SW 1271 (cell line): ENCODE data around the gene TRAF3.

ENCODE experiments used
- DNase-seq, 2 experiments: peaks; one replicate each; lab custom pipeline; 2025; lab: John Stamatoyannopoulos, UW

Gene TRAF3

DNA sequence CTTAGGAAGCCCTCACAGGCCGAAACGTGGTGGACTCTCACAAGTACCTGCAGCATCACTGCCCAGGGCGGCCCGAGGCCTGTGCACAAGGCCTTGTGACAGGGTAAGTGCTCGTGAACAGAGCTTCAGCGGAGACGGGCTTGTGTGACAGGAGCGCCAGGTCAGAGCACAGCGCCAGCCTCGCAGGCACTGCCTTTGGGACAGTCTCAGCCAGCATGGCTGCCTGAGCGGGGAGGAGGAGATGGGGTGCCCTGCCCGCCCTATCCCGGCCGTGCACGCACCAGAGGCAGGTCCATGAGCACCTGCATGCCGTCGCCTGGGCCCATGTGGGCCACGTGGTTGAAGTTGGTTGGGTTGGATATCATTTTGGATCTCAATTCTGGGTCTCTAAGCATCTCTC lies 162.1 kb downstream of the TRAF3 start:
- DNase-seq, result no peak

DNA sequence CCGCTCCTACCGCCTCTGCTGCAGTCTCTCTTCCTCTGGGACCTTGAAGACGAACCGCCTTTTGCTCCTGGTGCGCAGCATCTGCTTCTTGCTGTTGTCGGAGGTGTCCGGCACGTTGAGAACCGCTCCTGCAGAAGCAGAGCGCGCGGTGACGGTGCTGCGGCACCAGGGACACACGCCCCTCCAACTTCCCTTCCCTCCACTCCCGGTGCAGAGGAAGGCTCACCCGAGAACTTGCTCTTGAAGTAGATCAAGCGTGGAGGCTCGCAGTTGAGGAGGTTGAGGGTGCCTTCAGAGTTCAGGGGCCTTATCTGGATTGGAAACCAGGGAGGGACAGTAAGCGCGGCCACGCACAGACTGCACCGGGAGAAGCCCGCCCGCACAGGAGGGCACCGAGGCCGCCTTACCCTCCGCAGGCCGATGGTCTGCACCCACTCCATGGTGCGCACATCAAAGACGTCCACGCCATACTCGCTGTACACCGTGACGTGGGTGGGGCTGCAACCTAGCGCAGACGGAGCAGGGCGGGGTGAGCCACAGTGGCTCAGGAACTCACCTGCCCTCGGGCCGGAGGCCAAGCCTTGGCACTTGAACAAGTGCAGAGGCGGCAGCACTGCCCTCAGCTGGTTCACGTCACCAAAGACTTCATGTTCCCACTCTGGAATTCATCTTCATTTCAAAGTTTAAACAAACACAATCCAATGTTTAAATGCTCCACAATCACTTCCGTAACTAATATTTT lies 162.7 kb downstream of the TRAF3 start:
- DNase-seq, result no peak

DNA sequence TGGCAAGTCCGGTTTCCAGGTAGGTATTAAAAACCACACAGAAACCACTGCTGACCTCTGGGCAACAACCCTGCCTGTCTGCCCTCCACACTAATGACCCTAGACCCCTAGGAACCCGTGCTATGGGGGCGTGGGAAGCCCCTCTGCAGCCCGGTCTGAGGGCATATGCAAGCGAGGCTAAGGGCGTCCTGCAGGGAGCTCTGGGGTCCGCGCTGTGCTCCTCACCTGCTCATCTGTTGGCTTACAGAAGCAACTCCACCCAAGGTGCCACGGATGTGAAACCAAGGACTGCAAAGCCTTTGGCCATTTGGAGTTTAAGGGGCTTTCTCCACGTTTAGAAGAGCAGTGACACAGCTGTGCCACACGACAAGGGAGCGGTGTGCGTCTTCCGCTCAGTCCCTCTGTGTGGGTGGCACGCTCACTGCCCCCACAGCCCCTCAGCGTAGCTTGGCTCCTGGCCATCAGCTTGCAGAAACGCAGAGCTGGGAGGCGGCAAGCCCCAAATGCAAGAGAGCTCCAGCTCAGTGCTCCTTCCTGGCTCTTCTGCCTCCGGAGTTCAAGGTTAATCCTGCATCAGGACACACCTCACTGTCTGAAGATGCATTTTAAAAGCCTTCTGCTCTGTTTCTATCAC lies 163.6 kb downstream of the TRAF3 start:
- DNase-seq, result no peak

DNA sequence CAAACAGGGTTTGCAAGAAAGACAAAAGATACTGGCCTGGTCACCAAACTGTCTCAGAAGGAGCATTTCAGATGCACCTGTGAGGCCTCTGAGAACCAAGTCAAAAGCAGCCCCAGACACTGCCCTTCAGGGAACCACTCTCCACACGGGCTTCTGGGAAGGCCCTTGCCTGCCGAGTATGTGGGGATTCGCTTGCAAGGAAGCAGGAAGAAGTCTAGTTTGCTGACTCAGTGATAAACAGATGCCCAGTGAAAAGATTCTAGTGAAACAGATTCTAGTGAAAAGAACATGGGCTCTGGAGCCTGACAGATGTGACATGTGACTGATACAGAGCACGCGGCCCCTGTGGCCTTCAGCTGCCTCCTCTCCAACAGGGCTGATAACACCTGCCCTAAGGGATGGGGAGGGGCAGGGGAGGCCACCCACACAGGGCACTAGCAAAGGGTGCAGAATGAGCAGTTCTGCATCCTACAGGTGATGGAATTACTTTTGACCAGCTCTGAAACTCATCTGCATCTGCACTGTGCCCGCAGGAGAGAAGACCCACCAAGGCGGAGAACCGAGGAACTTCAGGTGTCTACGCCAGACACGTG lies 164.3 kb downstream of the TRAF3 start:
- DNase-seq, result no peak

DNA sequence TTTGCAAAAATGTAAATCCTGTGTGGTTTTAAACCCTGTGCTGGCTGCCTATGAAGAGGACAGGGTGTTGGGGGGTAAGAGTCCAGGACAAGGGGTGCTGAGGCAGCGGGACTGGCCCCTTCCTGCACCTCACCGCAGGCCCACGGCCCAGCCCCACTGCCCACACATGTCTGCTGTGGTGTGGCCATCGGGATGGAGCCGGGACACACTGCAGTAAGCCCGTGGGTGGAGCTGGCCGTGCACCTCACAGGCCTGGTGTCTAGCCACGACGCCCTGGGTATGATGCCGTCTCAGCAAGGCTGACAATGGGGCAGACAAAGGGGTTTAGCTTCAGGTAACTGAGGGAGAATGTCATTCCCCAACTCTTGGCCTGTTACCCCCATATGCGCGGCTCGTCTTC lies 164.8 kb downstream of the TRAF3 start:
- DNase-seq, result no peak

DNA sequence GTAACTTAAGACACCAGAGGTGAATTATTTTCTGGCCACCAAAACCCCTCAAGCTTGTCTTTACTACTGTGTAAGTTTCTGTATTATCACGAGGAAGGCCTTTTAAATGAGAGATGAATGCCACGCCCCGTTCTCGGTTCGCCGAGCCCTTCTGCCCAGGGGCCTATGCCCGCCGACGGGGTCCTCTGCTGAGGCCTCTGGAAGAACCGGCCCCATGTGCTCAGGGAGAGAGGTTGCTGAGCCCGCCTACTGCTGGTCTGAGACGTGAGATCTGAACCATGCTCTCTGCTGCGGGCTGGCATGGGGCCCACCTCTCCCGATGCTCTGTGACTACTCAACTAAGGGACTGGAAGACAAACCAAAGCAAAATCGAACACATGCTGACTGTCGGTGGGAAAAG lies 166.2 kb downstream of the TRAF3 start:
- DNase-seq, result no peak

DNA sequence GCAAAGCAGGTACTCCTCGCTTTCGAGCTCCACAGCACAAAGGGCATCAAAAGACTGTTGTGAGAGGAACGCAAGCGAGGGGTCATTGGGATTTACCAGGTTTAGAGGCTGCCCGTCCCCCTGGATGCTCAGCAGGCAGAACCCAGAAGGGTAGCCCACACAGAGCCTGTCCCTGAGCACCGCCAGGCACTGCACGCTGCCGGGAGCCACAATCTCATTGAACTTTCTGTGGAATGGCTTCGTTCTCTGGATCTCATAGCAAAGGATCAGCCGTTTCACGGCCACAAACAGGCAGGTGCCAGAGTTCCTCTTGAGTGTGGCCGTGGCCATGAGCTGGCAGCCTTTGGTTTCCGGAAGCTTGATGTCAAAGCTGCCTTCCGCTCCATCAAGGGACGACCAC lies 166.7 kb downstream of the TRAF3 start:
- DNase-seq, result no peak

DNA sequence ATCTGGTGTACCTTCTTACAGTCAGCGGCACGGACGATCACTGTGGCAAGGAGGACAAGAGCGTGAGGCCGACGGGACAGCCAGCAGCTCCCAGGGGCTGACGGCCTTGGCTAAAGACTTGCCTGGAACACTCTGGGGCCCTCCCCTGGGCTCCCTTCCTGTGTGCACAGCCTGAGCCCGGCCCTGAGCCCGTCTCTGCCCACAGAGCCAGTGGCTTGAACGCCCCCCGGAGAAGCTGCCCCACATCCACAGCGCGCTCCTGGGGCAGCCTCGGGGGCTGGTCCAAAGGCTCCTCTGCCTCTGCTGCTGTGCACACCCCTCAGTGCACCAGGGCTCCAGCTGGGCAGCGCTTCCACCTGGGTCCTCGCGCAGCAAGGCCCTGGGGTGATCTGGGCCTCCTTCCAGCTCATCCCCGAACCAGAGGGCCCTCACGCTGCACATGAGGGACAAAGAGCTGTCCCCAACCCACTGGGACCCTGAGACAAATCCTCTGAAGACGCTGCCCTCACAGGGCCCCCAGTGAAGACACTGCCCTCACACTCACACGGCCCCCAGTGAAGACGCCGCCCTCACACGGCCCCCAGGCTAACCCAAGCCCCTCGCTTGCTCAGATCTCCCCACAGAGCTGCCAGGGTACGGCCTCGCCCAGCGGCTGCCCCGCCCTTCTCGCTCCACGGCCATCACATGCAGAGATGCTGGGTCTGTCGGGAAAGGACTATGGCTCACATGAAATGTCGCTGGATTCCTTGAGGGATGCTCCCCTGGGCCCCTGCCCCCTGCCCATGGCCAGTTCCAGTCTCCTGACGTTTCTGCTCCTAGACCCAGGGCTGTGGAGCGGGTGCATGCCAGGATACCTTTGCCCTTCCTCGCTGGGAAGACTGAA lies 167.4 kb downstream of the TRAF3 start:
- DNase-seq, result no peak

DNA sequence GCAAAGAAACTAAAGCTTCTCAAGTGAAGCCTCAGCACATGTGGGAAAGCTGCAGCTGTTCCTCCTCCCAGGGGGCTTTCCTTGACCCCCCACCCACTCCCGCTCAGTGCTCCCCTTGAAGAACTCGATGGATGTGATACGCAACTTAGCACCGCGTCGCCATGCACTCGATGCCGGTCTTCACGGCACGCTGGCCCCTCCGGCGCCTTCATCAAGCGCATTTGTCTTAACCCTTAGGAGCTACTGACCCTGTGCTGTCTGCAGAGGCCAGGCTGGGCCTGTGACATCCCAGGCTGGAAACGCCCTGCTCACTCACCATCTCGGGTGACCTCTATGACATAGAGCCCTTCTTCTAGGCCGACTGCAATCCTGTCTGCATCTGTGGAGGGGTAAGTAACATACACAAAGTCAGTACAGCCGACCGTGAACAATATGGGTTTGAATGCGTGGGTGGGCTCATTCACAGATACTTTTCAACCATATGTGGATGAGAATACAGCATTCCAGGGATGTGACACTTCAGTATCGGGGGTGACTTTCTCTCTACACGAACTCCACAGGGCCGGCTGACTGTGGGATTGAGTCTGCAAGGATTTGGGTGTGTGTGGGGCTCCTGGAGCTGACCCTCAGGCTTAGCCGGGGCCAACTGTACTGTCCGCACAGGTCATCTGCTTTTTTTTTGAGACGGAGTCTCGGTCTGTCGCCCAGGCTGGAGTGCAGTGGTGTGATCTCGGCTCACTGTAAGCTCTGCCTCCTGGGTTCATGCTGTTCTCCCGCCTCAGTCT lies 168.3 kb downstream of the TRAF3 start:
- DNase-seq, result no peak

DNA sequence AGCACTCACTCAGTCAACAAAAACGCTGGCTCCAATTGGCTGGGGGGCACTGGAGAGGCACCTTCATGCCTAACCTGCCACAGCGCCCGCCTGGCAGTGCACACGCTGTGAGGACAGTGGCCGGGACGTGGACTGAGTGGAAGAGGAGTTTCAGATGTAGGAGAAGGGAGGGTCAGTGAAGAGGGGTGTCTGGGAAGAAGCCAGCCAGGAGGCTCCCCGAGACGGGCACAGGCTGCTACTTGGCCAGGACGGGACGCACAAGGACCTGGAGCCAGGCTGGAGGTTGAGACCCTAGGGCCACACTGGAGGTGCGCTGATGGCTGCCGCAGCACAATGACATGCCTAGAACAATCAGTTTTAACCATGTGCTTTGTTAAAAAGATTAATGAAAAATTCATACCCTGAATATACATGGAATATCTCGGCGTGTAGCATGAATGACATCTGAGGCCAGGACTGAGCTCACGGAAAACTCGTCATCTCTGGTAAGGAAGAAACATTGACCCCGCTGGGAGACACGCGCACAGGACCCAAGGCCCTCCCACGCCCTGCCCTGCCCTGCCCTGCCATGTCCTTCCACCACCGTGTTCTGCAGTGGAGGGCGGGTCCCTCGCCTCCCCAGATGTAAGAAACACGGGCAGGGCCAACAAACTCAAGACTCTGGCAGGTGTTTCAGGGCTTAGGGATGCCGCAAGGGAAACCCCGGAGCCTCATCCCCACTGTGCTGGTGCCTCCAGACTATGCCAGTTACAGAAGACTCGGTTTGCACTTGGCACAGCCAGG lies 170.3 kb downstream of the TRAF3 start:
- DNase-seq, result no peak

DNA sequence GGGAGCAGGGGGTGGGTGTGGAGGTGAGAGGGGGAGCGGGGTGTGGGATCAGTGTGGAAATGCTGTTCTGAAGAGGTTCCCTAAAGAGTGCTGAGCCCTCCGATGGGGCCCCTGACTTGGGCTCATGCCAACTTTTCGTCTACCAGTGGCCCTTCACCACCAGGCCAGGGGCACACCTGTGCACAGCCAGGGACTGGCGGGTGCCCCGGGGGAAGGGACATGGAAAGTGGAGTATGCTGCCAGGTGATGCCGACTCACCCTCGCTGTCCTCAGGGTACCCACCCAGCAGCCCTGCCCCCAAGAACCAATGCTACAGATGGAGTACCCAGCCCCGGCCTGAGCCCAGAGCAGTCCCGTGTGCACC lies 171.4 kb downstream of the TRAF3 start:
- no peak for DNase-seq

DNA sequence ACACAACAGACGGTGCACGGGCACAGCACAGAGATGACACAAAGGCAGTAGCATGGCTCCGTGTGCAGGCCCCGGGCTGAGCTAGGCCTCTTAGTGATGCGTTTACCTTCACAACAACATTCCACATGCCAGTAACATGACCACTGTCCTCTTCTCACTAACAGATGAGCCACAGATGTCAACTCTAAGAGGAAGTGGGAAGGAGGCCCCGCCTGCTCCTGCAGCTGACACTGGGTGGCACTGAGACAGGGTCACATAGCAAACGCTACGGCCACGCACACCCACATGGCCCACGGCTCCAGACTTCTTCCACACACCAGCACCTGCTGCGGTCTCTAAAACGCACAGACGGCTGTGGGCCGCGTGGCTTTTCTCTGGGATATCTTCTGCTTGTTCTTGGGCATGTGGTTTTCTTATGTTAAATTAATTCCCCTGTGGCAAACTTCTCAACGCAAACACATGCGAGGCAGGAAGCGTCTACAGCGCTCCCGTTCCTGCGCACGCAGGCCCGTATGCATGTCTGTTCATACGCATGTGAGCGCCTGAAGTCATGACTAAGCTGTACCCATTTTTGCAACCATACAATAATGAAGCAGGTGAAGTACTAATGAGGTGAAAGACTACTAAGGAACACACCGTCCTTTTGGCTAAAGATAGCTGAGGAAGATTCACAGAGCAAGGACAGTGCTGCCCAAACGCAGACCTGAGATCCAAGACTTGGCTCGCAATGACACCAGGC lies 172.0 kb downstream of the TRAF3 start:
- peak in 1 of 2 experiments; percentile 18 for DNase-seq

DNA sequence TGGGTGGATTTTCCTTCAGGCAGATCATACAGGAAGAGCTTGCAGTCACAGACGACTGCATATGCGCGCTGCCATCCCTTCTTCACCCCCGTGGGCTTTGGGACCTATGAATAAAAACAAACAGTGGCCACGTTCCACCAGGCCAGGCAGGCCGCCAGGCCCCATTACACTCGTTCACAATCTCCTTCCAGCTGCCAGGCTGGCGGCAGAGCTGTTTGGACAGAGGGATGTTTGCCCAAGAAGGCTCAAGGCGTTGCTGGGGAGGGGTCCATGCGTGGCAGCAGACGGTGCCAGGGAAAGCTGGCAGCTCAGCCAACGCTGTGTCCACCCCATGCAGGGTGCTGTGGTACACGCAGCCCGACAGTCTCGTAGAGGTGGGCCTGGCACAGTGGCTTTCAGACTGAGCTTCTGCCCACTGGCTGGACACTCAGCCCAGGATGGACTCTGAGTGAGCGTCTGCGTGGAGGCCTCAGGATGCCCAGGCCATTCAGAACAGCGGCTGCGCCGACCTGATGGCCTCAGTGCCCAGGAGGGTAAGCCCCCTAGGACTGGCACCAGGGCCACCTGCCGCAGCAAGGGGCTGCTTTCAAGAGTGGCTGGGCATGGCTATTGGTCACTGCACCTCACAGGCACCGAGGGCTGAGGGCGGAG lies 172.7 kb downstream of the TRAF3 start:
- DNase-seq, result no peak

DNA sequence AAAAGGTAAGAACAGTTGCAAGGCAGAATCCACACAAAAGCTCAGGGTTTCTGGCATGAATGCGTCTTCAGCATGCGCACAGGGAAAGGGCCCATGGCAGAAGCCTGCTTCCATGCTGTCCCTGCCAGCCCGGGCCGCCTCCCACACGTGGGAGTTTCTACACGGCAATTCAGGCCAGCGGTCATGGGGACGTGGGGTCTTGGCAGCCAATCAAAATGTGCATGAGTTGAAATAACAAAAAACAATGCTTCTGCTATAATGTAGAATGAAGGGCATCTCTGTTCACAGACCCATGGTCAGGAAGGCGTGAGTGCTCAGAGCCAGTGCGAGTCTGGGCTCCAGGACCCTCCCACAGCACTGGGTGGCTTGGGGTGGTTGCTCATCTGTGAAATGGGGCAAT lies 173.8 kb downstream of the TRAF3 start:
- DNase-seq, result no peak

DNA sequence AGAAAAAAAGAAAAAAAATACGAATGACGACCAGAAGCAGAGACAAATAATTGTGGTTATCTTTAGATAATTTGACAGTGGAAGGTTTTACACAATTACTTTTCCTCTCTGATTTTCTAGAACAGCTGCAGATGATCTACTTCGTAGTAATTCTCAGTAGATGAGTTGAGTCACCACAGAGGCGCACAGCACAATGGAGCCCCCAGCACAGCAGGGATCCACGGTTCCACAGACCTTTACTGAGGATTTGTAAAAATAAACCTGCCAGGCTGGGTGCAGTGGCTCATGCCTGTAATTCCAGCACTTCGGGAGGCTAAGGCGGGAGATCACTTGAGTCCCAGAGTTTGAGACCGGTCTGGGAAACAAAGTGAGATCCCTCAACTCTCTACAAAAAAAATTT lies 174.6 kb downstream of the TRAF3 start:
- no peak for DNase-seq

DNA sequence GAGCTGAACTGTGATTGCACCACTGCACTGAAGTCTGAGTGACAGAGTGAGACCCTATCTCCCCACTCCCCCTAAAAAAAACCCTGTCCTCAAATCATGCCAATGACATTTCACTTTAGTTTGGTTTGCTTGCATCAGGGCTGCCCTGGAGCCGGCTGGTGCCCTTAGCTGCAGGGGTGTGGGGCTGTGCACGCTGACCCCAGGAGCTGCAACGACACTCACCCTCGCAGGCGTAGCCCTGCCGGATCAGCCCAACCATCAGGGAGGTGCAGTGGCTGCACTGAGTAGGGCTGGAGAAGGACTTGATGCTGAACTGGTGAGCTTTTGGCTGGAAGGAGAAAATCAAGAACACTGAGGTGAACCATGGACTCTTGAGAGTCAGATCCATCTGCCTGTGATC lies 175.0 kb downstream of the TRAF3 start:
- DNase-seq, result no peak

DNA sequence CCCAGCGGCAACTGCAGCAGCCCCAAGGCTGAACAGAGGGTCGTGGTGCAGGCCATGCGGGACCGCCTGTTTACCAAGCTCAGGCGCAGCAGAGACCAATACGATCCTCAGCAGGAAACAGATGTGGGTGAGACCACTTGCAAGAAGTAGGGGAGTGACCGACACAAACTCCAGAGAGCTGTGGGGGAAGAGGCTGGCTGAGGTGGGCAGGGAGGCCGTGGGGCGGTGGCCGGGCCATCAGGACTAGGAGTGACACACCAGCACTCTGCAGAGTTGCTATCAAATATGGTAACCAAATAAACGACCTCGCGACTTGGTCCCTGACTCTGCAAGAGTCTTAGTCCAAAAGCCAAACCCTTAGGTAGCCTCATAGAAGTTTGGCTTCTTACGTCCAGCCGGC lies 175.9 kb downstream of the TRAF3 start:
- DNase-seq, result no peak

DNA sequence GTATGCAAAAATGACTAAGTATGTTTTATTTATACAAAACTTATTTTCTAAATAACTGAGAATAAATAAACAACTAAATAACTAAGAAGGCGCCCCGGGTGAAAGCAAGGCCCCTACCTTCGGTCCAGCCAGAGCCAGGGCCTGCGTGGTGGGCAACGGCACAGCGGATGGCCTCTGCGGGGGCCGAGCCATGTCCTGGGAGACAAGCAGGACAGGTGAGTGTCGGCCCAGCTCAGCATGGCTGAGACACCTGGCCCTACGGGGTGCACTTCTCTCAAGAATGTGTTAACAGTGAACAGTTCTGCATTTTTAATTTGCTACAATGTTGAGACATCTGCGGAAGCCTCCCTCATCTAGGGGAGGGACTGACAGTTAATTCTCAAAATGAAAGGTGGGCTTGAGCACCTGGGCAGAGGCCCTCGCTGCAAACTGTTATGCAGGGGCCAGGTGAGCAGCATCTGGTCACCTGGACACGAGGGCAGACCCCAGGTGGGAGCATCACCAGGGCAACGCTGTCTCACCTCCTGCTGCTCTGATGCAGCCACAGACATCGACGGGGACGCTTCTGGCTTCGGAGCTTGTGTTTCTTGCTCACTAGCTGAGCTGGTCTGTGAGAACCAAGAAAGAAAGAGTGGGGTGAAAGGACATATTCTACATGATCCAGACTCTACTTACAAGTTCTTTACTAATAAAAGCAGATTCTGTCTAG lies 177.0 kb downstream of the TRAF3 start:
- DNase-seq, result no peak
